ENCODE results near the gene SETX. TPM values are rescaled to one million over a fixed set of nuclear protein-coding genes. Genes with fewer than 3 reads are reported as not detected.

Gene SETX
- total RNA-seq, 2 donors from 2014 or later, result 26.7 to 30.4 TPM

DNA sequence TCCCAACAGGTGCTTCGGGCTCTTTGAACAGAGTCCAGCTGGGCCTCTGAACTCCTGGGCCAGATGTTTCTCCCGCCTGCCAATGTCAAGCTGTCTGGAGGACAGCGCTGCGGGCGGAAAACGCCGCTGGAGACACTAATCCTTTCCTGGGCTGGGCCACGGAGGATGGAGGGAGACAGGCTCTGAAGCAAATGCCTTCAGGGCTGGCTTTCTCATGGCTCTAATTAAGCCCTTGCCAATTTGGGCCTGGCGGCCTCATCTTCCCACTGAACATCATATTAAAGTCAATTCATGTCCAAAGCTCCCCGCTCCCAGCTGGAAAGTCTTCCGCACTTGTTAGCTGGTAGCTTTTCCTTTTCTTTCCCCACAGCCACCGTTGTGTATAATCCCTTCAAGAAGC is 120.3 kb downstream of the SETX start:
- Histone ChIP-seq H3K27me3 (no peaks in the 10 kb centered on the region), H3K36me3 (replicated peaks in 1 of 2; ENCODE audit: insufficient read depth in 1 of 2, low read depth in 2 of 2) (no peaks in the 10 kb centered on the region), H3K27ac (no peak overlapping the region), H3K4me3 (no peak overlapping the region), H3K4me1 (peaks cover 7% of the 10 kb centered on the region), H3K9me3 (no peaks in the 10 kb centered on the region)
- WGBS, 2 donors, result 78 to 91% methylated on average over 11 to 12 of the region's 12 CpGs
- no peak for TF ChIP-seq POLR2A (IDR thresholded peaks at IDR 0.05)
- TF ChIP-seq, protein P1, sequence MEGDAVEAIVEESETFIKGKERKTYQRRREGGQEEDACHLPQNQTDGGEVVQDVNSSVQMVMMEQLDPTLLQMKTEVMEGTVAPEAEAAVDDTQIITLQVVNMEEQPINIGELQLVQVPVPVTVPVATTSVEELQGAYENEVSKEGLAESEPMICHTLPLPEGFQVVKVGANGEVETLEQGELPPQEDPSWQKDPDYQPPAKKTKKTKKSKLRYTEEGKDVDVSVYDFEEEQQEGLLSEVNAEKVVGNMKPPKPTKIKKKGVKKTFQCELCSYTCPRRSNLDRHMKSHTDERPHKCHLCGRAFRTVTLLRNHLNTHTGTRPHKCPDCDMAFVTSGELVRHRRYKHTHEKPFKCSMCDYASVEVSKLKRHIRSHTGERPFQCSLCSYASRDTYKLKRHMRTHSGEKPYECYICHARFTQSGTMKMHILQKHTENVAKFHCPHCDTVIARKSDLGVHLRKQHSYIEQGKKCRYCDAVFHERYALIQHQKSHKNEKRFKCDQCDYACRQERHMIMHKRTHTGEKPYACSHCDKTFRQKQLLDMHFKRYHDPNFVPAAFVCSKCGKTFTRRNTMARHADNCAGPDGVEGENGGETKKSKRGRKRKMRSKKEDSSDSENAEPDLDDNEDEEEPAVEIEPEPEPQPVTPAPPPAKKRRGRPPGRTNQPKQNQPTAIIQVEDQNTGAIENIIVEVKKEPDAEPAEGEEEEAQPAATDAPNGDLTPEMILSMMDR (IDR thresholded peaks at IDR 0.05), result no peak
- ATAC-seq, result no peak
- intact Hi-C loops (cut with DNase I), result loop anchor here (5.0 to 10.0 kb wide), 3 partner anchors 62 to 390 kb away; no protein-coding TSS in a partner anchor
- no peak for DNase-seq

DNA sequence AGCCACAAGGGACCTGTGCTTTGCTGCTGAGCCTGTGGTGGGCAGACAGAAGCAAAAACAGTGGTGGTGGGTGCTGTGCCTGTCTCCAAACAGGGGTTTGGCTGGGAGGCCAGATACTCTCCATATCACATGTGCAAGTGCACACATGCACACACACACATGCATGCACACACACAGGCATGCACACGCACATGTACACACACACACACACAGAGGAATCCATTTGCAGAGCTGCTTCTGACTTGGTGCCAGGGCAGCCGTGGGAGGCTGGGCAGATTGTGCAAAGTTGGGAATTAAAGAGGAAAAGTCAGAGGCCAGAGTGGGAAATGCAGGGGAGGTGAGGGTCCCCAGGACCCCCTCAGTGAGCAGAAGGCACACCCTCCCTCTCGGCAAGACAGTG is 121.6 kb downstream of the SETX start:
- Histone ChIP-seq H3K36me3 (replicated peaks in 1 of 2; ENCODE audit: insufficient read depth in 1 of 2, low read depth in 2 of 2) (no peaks in the 10 kb centered on the region), H3K27ac (no peak overlapping the region), H3K4me3 (no peak overlapping the region), H3K27me3 (no peaks in the 10 kb centered on the region), H3K9me3 (no peaks in the 10 kb centered on the region), H3K4me1 (peaks cover 7% of the 10 kb centered on the region)
- ATAC-seq, result no peak
- DNase-seq, result no peak
- 59 to 69% methylated on average over 2 to 3 of the region's 3 CpGs for WGBS, 2 donors
- TF ChIP-seq POLR2A (IDR thresholded peaks at IDR 0.05), result no peak
- TF ChIP-seq, protein P1 (IDR thresholded peaks at IDR 0.05), result no peak
- intact Hi-C loops (cut with DNase I), result loop anchor here (5.0 to 10.0 kb wide), 3 partner anchors 61 to 388 kb away; no protein-coding TSS in a partner anchor

DNA sequence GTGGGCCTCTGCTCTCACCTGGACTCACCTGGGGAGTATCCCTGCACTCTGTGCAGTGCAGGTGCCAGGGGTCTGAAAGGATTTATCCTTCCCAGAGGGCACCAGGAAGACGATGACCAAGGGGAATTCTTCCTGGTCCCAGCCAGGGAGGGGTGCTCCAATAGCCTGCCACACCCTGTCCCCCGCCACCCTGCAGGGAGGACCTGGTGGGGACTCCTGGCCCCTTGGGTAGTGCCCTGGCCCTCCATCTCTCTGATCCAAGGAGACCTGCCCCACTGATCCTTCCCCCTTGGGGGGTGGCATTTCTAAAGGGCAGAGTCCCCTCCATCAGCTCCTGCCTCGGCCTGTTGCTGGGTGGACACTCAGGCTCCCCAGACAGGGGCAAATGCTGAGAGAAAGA is 122.3 kb downstream of the SETX start:
- ATAC-seq, result no peak
- intact Hi-C loops (cut with DNase I), result loop anchor here (5.0 to 10.0 kb wide), 3 partner anchors 60 to 388 kb away; no protein-coding TSS in a partner anchor
- Histone ChIP-seq H3K9me3 (no peaks in the 10 kb centered on the region), H3K4me1 (peaks cover 7% of the 10 kb centered on the region), H3K36me3 (replicated peaks in 1 of 2; ENCODE audit: insufficient read depth in 1 of 2, low read depth in 2 of 2) (no peaks in the 10 kb centered on the region), H3K27me3 (no peaks in the 10 kb centered on the region), H3K4me3 (no peak overlapping the region), H3K27ac (no peak overlapping the region)
- WGBS, 2 donors, result 80 to 88% methylated on average over 1 to 2 of the region's 3 CpGs
- TF ChIP-seq, protein P1 (IDR thresholded peaks at IDR 0.05), result no peak
- no peak for TF ChIP-seq POLR2A (IDR thresholded peaks at IDR 0.05)
- DNase-seq, result no peak

DNA sequence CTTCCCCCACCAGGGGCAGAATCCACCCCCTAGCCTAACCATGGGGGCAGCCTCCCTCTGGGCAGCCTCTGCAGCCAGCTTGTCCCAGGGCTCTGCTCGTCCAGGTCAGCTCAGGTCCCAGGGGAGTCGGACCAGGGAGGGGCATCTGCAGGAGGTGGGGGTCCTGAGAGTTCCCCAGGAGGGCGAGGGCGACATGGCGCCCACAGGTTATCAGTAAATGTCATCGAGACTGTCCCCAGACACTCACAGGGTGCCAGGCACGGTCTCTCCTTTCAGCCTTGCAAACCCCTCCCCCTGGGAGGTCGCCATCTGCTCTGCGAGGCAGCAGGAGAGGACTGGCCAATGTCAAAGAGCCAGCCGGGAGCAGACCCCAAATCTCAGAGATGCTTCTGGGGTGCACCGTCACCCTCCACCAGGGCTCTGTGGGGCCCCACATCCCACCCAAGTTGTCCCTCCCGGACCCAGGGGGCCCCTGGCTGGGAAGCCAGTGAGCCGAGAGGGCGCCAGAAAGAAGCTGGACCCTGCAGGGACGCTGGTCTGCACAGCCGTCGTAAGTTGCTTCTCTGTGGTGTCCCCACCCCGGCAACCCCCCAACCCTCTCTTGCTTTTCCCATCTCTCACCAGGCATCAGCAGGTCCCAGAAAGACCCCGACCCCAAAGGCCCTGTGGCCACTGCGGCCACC is 123.6 kb downstream of the SETX start:
- WGBS, 2 donors, result 40 to 66% methylated on average over 3 to 19 of the region's 20 CpGs
- H3K9me3 ChIP-seq, result no peaks in the 10 kb centered on the region
- ATAC-seq (no peak), DNase-seq (no peak)
- TF ChIP-seq, protein P1 (IDR thresholded peaks at IDR 0.05), result no peak
- no peak for TF ChIP-seq POLR2A (IDR thresholded peaks at IDR 0.05)
- no peak overlapping the region for H3K4me3 ChIP-seq
- no peak overlapping the region for H3K27ac ChIP-seq
- peaks cover 1% of the 10 kb centered on the region for H3K4me1 ChIP-seq
- intact Hi-C loops (cut with DNase I), result loop anchor here (5.0 to 10.0 kb wide), 3 partner anchors 59 to 386 kb away; no protein-coding TSS in a partner anchor
- H3K36me3 ChIP-seq (replicated peaks in 1 of 2; ENCODE audit: insufficient read depth in 1 of 2, low read depth in 2 of 2), result no peaks in the 10 kb centered on the region
- H3K27me3 ChIP-seq, result no peaks in the 10 kb centered on the region

- Histone ChIP-seq H3K27me3 (no peaks in the 10 kb centered on the region), H3K4me1 (no peaks in the 10 kb centered on the region), H3K27ac (no peak overlapping the region), H3K4me3 (no peak overlapping the region), H3K36me3 (replicated peaks in 1 of 2; ENCODE audit: insufficient read depth in 1 of 2, low read depth in 2 of 2) (no peaks in the 10 kb centered on the region), H3K9me3 (no peaks in the 10 kb centered on the region)
- WGBS, 2 donors, result 82 to 87% methylated on average over 3 to 4 of the region's 4 CpGs
- DNase-seq, result no peak
- intact Hi-C loops (cut with DNase I), result loop anchor here (5.0 to 10.0 kb wide), 3 partner anchors 58 to 386 kb away; no protein-coding TSS in a partner anchor
- no peak for ATAC-seq
- TF ChIP-seq, protein P1 (IDR thresholded peaks at IDR 0.05), result no peak
- no peak for TF ChIP-seq POLR2A (IDR thresholded peaks at IDR 0.05)
These were observed 124.2 kb downstream of the SETX start for GRCh38 chr9:132230605-132231004.
